Measurements from ENCODE around the gene SMAD6. TPM values are rescaled to one million over a fixed set of nuclear protein-coding genes. Genes with fewer than 3 reads are reported as not detected.

SMAD6 gene
- total RNA-seq, 1 experiment from 2014 or later: 6.6 TPM

DNA sequence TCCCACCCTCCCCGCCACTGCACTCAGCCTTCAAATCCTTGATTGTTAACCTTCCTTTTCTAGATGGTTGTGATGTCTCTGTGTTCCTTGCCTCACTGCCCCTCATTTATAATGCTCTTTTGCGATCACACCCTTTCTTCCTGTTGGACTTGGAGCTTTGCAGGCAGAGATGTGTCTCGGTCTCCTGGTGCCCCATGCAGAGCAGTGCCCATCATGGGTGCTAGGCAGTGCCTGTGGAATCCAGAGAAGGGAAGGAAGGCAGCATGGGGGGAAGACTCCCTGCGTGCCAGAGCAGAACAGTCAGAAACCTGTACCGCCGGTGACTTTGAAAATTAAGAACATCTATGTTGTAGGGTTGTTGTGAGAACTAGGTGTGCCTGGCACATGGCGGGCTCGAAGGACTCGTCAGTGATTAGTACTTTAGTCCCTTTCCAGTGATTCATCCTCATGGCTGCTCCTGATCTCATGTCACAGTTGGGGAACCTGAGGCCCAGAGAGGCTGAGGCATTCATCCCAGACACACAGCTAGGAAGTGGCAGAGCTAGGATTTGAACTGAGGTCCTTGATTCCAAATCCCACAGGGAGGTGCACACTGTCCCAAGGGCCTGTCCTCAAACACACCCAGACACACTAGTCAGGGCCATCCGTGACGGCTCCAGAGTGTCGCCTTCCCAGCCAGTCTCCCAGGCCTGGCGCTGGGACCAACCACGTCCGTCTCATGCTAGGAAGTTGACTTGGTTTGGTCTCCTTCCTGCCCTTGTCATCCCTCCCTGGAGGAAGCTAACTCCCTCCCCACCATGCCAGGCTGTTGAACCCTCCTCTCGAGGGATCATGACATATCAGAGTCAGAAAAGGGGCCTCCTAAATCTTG is 58.3 kb downstream of the SMAD6 start (continued):
- no peak for TF ChIP-seq SP1 (IDR thresholded peaks at IDR 0.05; ENCODE audit: low read depth)
- TF ChIP-seq JUND (IDR thresholded peaks at IDR 0.05): no peak
- TF ChIP-seq ZNF274 (IDR thresholded peaks at IDR 0.05; ENCODE audit: low read depth, low read length): no peak

DNA sequence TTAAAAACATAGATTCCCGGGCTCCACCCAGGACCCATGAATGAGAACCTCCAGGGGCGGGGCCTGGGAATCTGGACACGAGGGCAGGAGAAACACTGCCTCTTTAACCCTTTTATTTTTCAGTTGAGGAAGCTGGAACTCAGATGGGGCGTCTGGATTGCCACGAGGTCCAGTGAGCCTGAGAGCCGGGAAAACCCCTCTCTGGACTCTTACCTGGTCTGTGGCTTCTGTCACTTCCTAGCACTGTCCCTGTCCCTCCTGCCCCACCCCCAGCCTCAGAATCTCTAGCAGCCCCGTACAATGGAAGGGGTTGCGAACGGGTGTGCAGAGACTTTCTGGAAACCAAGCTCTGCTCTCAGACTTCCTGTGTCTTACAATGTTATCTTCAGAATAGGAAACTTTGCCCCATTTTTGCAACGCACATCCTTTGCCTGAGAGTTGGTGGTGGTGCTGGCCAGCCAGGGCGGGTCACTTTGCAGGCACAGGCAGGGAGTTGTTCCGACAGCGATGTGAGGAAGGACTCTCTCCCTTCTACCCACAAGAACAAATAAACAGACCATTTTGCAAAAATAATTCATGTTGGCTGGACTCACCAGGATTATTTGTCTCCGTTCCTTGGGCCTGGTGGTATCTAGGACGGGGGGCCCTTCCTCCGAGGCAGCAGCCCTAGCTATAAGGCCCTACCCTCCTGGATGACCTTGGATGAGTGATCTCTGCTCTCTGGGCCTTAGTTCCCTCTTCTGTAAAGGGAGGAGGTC is 59.1 kb downstream of the SMAD6 start:
- H4K20me1 ChIP-seq (ENCODE audit: insufficient read depth): no peaks in the 10 kb centered on the region
- peaks cover 53 to 61% of the 10 kb centered on the region in 2 experiments for H3K4me1 ChIP-seq (ENCODE audit: control insufficient read depth in 1 of 2, insufficient read depth in 2 of 2, low read length in 2 of 2)
- CTCF ChIA-PET: no interaction called here
- H3K9ac ChIP-seq (ENCODE audit: low read length): peak overlapping the region; percentile 32; the same call in 1 of the 2 replicates
- H3K4me2 ChIP-seq (ENCODE audit: low read length): peak overlapping the region; percentile 56
- POLR2A ChIA-PET: no interaction called here
- no peaks in the 10 kb centered on the region for H3K36me3 ChIP-seq (ENCODE audit: control insufficient read depth in 1 of 2, insufficient read depth in 2 of 2, low read length in 2 of 2)
- H3K79me2 ChIP-seq (ENCODE audit: insufficient read depth, low read length): no peaks in the 10 kb centered on the region
- intact Hi-C loops (cut with micrococcal nuclease): no loop called here
- H3K27me3 ChIP-seq (ENCODE audit: insufficient read depth, low read length): no peaks in the 10 kb centered on the region
- no peak overlapping the region for H3K4me3 ChIP-seq (replicated peaks in 1 of 2; ENCODE audit: low read depth in 1 of 2, low read length in 2 of 2)
- RAD21 ChIA-PET (ENCODE audit: low non-redundant PET in 1 of 2, low total read pairs in 2 of 2, uncharacterized antibody in 2 of 2, unreplicated experiment in 2 of 2): no interaction called here
- no peaks in the 10 kb centered on the region for H3K9me3 ChIP-seq (ENCODE audit: control insufficient read depth in 1 of 2, insufficient read depth in 1 of 2, low read depth in 1 of 2, low read length in 2 of 2)
- BruUV-seq (replicated peaks): no TSS peak
- TF ChIP-seq POLR2A (IDR thresholded peaks at IDR 0.05; ENCODE audit: borderline replicate concordance, extremely low read depth, insufficient read depth, insufficient read length): no peak
- TF ChIP-seq CEBPB (IDR thresholded peaks at IDR 0.05; ENCODE audit: low read depth): no peak
- TF ChIP-seq JUND (IDR thresholded peaks at IDR 0.05): no peak
- TF ChIP-seq POLR2AphosphoS5 (IDR thresholded peaks at IDR 0.05; ENCODE audit: low read depth, low read length): no peak
- TF ChIP-seq, protein P1, sequence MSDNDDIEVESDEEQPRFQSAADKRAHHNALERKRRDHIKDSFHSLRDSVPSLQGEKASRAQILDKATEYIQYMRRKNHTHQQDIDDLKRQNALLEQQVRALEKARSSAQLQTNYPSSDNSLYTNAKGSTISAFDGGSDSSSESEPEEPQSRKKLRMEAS (IDR thresholded peaks at IDR 0.05): no peak
- TF ChIP-seq ELF1 (IDR thresholded peaks at IDR 0.05; ENCODE audit: borderline replicate concordance, low read depth): no peak
- no peak overlapping the region for H3K27ac ChIP-seq (ENCODE audit: low read depth, low read length)
- no peaks in the 10 kb centered on the region for H3K9me2 ChIP-seq (ENCODE audit: insufficient read depth)
- DNase-seq (ENCODE audit: low read depth, low spot score) (no peak), ATAC-seq (no peak)
- no peak overlapping the region for H2AFZ ChIP-seq (ENCODE audit: low read depth, low read length, poor library complexity, severe bottlenecking)

All from HCT116 (cell line).